ENCODE measurements around the gene CFAP73.

- TF ChIP-seq CTCF (IDR thresholded peaks at IDR 0.05; ENCODE audit: control extremely low read depth in 1 of 3, insufficient read depth in 1 of 3, low read depth in 1 of 3, low read length in 3 of 3) (no peak), EGR1 (IDR thresholded peaks at IDR 0.05; ENCODE audit: borderline replicate concordance, low read depth, low read length) (no peak), TAF1 (IDR thresholded peaks at IDR 0.05; ENCODE audit: low read depth, low read length) (no peak), EZH2 (IDR thresholded peaks at IDR 0.05; ENCODE audit: low read depth, low read length, severe bottlenecking) (no peak), RAD21 (IDR thresholded peaks at IDR 0.05 in 1 of 2, conservative IDR thresholded peaks at IDR 0.05 in 1 of 2; ENCODE audit: low read depth in 2 of 2, low read length in 2 of 2) (no peak), JUND (IDR thresholded peaks at IDR 0.05; ENCODE audit: low read length) (no peak), BRCA1 (IDR thresholded peaks at IDR 0.05; ENCODE audit: low read depth, low read length) (no peak), POLR2AphosphoS5 (IDR thresholded peaks at IDR 0.05; ENCODE audit: low read depth, low read length) (no peak), EP300 (IDR thresholded peaks at IDR 0.05; ENCODE audit: borderline replicate concordance in 1 of 2, low read depth in 2 of 2, low read length in 2 of 2) (no peak)
These were observed 46.1 kb downstream of the CFAP73 start for GRCh38 chr12:113195598-113195997.

Data from H1 (cell line).